IMR-90 (cell line): ENCODE data around the gene LAMB3.

Source experiments
- BHLHE40 ChIP-seq: fragments of 150-350 bp; IDR thresholded peaks from 2 replicates; pipeline ENCODE4 v1.6.1; 2016; ENCODE audit warnings: mild to moderate bottlenecking, low read depth, low read length
- CEBPB ChIP-seq: IDR thresholded peaks from 2 replicates; pipeline ENCODE4 v1.6.1; 2012; ENCODE audit warnings: low read depth, low read length, improper control_type of control experiment
- MAZ ChIP-seq: IDR thresholded peaks from 2 replicates; pipeline ENCODE4 v1.6.1; 2012; ENCODE audit warnings: low read depth, mild to moderate bottlenecking, low read length, improper control_type of control experiment, moderate library complexity, borderline replicate concordance
- MXI1 ChIP-seq: IDR thresholded peaks from 2 replicates; pipeline ENCODE4 v1.6.1; 2012; ENCODE audit warnings: low read depth, mild to moderate bottlenecking, low read length, moderate library complexity, borderline replicate concordance
- POLR2A ChIP-seq: IDR thresholded peaks from 2 replicates; pipeline ENCODE4 v1.6.1; 2012; ENCODE audit warnings: mild to moderate bottlenecking, low read depth, low read length
- RFX5 ChIP-seq: IDR thresholded peaks from 2 replicates; pipeline ENCODE4 v1.8.0; 2012; ENCODE audit warnings: low read depth, mild to moderate bottlenecking, low read length, moderate library complexity
- SMC3 ChIP-seq: fragments of 150-350 bp; IDR thresholded peaks from 2 replicates; pipeline ENCODE4 v1.6.1; 2016; ENCODE audit warnings: low read depth, mild to moderate bottlenecking, antibody characterized with exemption, low read length, moderate library complexity
- USF2 ChIP-seq: fragments of 150-350 bp; IDR thresholded peaks from 2 replicates; pipeline ENCODE4 v1.6.1; 2017; ENCODE audit warnings: mild to moderate bottlenecking, antibody characterized with exemption, low read length, low read depth
- TF ChIP-seq, protein P1 (sequence below): conservative IDR thresholded peaks from 2 replicates; pipeline ENCODE4 v1.5.1; 2012; ENCODE audit warnings: mild to moderate bottlenecking, low read depth, low read length, improper control_type of control experiment

DNA sequence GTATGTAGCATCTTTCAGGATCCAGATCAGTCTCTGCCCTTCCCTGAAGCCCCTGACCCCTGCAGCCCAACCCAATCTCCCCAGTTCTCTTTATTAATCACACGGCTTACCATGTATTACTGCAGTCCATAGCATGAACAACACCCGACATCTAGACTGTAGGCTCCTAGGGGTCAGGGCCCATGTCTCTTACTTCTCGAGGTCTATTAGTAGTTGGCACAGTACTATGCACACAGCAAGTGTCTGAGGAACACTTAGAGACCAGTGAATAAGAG is 41.7 kb downstream of the LAMB3 start:
- TF ChIP-seq, protein P1, sequence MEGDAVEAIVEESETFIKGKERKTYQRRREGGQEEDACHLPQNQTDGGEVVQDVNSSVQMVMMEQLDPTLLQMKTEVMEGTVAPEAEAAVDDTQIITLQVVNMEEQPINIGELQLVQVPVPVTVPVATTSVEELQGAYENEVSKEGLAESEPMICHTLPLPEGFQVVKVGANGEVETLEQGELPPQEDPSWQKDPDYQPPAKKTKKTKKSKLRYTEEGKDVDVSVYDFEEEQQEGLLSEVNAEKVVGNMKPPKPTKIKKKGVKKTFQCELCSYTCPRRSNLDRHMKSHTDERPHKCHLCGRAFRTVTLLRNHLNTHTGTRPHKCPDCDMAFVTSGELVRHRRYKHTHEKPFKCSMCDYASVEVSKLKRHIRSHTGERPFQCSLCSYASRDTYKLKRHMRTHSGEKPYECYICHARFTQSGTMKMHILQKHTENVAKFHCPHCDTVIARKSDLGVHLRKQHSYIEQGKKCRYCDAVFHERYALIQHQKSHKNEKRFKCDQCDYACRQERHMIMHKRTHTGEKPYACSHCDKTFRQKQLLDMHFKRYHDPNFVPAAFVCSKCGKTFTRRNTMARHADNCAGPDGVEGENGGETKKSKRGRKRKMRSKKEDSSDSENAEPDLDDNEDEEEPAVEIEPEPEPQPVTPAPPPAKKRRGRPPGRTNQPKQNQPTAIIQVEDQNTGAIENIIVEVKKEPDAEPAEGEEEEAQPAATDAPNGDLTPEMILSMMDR = no peak
- TF ChIP-seq BHLHE40 (no peak), POLR2A (no peak), SMC3 (no peak), RFX5 (no peak), MXI1 (no peak), CEBPB (no peak), USF2 (no peak), MAZ (no peak)
